ENCODE results near the gene CHL1.

DNA sequence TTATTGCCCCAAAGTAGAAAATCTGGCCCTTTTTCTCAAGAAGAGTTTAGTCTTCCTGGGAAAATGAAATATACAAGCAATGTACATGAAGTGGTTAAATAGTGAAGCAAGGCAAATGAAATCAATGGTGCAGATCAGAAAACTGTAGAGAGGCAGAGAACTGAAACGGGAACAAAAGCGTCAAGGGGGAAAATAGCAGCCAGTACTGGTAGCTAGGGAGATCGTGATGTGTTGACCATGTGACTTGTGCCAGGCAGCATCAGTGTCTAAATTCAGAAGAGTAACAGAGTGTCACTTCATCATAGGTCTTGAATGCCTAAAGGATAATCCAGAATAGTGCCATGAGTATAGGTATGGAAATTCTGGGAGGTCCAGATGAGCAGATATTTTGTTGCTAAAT lies 163.1 kb downstream of the CHL1 start:
- TF ChIP-seq, protein P1, sequence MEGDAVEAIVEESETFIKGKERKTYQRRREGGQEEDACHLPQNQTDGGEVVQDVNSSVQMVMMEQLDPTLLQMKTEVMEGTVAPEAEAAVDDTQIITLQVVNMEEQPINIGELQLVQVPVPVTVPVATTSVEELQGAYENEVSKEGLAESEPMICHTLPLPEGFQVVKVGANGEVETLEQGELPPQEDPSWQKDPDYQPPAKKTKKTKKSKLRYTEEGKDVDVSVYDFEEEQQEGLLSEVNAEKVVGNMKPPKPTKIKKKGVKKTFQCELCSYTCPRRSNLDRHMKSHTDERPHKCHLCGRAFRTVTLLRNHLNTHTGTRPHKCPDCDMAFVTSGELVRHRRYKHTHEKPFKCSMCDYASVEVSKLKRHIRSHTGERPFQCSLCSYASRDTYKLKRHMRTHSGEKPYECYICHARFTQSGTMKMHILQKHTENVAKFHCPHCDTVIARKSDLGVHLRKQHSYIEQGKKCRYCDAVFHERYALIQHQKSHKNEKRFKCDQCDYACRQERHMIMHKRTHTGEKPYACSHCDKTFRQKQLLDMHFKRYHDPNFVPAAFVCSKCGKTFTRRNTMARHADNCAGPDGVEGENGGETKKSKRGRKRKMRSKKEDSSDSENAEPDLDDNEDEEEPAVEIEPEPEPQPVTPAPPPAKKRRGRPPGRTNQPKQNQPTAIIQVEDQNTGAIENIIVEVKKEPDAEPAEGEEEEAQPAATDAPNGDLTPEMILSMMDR (conservative IDR thresholded peaks at IDR 0.05): no peak
- TF ChIP-seq EZH2 (IDR thresholded peaks at IDR 0.05; ENCODE audit: low read depth): no peak
